Transverse colon (tissue), 3 donors: ENCODE results near the gene ZDHHC19.

ENCODE experiments used
- EP300 ChIP-seq: sonication (generic); formaldehyde crosslinking; IDR thresholded peaks from one replicate; pipeline ENCODE4 v1.6.1; 2017; ENCODE audit warnings: antibody characterized with exemption, low read depth
- POLR2A ChIP-seq: fragments of 450-650 bp; IDR thresholded peaks from one replicate; pipeline ENCODE4 v1.6.1; 2016; ENCODE audit warnings: antibody characterized with exemption, mild to moderate bottlenecking, moderate library complexity
- TF ChIP-seq, protein P1 (sequence below), 5 experiments: fragments of 200-600 bp in 3 of 5; fragments of 450-650 bp in 2 of 5; sonication (generic) in 3 of 5; IDR thresholded peaks; 1 replicate in 2 of 5; 2 replicates in 3 of 5; pipeline ENCODE4 v1.5.1; 2016 to 2017; ENCODE audit warnings: antibody characterized with exemption in 5 of 5, inconsistent platforms in 3 of 5, mild to moderate bottlenecking in 2 of 5, moderate library complexity in 1 of 5

DNA sequence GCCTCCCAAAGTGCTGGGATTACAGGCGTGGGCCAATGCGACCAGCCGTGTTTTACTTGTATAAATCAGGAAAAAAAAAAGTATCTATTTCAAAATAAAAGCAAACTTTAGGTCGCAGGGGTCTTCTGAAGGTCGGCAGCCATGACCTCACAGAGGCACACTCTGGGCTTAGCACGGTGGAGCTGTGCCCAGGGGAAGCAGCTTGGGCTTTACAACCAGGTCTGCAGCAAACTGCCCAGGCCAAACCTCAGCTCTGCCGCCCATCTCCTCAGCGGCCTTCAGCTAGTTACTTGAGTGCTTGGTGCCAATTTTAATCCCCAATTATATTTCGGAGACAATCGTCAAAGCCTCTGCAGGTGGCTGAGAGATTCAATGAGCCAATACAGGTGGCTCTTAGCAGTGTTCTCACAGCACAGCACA lies 30.1 kb downstream of the ZDHHC19 start:
- TF ChIP-seq, protein P1, sequence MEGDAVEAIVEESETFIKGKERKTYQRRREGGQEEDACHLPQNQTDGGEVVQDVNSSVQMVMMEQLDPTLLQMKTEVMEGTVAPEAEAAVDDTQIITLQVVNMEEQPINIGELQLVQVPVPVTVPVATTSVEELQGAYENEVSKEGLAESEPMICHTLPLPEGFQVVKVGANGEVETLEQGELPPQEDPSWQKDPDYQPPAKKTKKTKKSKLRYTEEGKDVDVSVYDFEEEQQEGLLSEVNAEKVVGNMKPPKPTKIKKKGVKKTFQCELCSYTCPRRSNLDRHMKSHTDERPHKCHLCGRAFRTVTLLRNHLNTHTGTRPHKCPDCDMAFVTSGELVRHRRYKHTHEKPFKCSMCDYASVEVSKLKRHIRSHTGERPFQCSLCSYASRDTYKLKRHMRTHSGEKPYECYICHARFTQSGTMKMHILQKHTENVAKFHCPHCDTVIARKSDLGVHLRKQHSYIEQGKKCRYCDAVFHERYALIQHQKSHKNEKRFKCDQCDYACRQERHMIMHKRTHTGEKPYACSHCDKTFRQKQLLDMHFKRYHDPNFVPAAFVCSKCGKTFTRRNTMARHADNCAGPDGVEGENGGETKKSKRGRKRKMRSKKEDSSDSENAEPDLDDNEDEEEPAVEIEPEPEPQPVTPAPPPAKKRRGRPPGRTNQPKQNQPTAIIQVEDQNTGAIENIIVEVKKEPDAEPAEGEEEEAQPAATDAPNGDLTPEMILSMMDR (IDR thresholded peaks at IDR 0.05) = no peak
- TF ChIP-seq POLR2A (no peak), EP300 (no peak)
